WI38 (cell line): ENCODE measurements around the gene HIBADH.
"Not testable (repeated sequence)": the region's sequence is repeated elsewhere in the genome, so short reads cannot be mapped to it uniquely, and the experiment has no call there.

Source experiments
- H3K4me3 ChIP-seq: 2 replicates; pipeline ENCODE4 v1.5.1; 2011; ENCODE audit warnings: low read depth, mild to moderate bottlenecking, control low read depth, low read length
- TF ChIP-seq, protein P1 (sequence below): IDR thresholded peaks from 2 replicates; pipeline ENCODE4 v1.5.1; 2012; ENCODE audit warnings: low read depth, mild to moderate bottlenecking, control low read depth, low read length

HIBADH gene

DNA sequence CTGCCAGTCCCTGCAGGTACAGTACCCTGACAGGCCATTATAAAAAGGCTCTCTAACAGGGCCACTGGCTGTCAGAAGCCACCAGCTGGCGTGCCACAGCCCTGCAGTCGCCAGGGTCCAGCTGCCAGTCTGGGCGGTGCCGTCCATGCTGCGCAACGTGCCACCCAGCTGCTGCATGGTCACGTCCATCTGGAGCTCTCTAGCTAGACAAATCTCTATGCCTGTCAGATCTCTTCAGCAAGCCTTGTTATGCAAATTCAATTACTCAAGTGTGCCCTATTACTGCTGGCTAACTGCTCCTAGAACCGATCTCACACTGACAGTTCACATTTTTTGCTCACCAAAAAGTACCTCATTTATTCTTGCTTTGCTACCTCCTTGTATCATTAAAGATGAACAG is 75.9 kb downstream of the HIBADH start:
- TF ChIP-seq, protein P1, sequence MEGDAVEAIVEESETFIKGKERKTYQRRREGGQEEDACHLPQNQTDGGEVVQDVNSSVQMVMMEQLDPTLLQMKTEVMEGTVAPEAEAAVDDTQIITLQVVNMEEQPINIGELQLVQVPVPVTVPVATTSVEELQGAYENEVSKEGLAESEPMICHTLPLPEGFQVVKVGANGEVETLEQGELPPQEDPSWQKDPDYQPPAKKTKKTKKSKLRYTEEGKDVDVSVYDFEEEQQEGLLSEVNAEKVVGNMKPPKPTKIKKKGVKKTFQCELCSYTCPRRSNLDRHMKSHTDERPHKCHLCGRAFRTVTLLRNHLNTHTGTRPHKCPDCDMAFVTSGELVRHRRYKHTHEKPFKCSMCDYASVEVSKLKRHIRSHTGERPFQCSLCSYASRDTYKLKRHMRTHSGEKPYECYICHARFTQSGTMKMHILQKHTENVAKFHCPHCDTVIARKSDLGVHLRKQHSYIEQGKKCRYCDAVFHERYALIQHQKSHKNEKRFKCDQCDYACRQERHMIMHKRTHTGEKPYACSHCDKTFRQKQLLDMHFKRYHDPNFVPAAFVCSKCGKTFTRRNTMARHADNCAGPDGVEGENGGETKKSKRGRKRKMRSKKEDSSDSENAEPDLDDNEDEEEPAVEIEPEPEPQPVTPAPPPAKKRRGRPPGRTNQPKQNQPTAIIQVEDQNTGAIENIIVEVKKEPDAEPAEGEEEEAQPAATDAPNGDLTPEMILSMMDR: no peak
- H3K4me3 ChIP-seq: no peak overlapping the region

DNA sequence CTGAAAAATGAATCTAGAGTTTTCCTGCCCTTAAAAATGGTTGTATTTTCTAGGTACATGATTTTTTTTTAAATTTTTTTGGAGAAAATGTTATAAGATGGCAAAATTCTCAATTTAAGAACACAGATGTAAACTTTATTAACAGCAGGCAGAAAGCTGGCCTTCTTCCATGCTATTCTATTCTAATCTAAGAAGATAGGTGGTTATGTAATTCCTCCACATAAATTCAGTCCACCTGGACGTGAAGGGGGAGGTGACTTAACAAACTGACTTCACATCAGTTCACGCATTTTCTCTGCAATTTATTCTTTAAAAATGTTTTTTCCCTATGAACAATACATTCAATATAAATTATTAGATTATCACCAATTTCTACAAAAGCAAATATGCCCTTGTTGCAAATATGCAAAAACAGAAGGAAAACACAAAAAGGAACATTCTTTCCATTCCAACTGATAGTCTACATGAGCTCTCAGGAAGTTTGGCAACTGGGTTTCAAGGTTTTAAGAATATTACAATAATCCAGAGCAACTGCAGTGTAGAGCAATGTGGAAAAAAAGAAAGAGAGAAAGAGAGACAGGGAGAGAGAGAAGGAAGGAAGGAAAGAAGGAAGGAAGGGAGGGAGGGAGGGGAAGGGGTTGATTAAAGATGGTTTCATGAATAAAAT is 76.8 kb downstream of the HIBADH start:
- no peak overlapping the region for H3K4me3 ChIP-seq
- TF ChIP-seq, protein P1: no peak

DNA sequence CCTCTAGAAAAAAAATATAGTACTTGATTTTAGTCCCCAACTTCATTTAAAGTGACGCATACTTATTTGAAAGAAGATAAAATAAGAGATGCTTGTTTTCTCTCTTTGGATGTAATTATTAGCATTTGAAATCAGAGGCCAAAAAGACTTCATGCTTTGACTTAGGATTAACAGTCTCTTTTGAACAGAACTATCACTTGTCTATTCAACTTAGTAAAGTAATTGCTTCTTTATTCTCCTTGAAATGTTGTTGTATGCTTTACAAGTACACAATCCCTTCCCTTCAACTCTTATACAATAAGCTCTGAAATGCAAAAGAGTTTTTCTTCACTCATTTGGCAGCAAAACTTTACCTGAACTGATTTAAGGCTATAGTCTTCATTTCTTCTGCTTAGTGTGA is 80.8 kb downstream of the HIBADH start:
- TF ChIP-seq, protein P1: no peak
- no peak overlapping the region for H3K4me3 ChIP-seq

DNA sequence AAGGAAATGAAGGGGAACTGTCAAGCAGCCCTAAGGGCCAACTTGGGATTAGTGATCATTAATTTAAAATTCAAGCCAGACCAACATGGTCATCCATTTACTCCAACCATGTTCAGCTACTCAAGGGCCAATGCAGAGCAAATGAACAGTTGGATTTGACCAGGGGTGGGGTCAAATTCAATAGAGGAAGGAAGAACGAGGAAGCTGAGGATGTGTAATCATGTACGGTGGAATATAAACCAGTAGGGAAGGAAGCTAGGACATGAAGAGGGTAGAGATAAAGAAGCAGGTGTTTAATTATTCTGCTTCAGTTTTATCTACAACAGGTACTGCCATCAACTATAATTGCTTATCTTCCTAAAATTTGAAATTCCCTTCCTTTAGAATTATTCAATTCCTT is 81.6 kb downstream of the HIBADH start:
- TF ChIP-seq, protein P1: no peak
- no peak overlapping the region for H3K4me3 ChIP-seq

DNA sequence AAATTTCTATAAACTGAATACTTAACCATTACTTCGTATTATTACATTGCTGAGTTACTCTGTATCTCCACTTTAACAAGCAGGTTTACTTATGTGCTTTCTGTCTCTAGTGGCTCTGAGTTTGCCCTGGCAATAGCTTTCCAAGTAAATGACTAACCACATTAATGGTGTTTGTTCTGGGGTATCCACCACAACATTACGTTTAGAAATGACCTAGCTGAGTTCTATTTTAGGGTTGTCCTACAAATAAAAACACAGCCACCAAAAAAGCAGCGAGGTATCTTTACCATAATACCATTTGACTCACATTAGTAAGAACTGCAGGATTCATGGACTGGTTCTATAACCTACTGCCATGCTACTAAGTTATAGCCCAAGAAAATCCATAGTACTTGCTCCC is 83.1 kb downstream of the HIBADH start:
- no peak overlapping the region for H3K4me3 ChIP-seq
- TF ChIP-seq, protein P1: no peak

DNA sequence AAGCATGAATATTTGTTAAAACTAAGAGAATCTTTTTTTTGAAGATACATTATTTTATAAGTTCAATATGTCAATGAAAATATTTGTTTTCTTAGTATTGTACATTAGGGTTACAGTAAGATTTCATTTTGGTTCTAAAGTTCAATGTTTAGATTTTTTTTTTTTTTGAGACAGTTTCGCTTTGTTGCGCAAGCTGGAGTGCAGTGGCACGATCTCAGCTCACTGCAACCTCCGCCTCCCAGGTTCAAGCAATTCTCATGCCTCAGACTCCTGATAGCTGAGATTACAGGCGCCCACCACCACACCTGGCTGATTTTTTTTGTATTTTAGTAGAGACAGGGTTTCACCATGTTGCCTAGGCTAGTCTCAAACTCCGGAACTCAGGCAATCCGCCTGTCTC is 84.5 kb downstream of the HIBADH start:
- not testable (repeated sequence) for H3K4me3 ChIP-seq

DNA sequence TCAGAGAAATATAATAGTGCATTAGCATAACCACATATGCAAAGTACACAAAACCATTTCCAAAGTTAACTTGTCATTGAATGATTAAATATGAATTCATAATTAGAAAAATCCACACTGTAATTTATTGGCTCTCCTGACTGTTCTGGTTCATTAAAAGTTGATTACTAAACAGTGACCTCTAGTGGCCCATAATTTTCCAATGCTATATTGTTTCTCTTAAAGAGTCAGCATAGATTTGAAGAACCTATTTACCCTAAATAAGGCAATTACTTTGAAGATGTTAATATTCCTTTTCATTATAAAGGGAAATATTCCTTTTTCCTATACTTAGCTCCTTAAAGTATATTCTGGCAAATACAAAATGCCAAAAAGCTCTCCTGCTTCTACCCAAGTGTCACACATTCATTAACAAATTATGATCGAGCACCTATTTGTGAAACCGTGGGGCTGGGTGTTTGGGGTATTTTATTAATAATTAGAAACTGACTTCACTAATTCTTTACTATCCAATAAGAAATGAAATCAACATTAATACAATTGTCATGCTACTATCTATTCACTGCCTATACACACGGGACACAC is 86.2 kb downstream of the HIBADH start:
- no peak overlapping the region for H3K4me3 ChIP-seq
- TF ChIP-seq, protein P1: no peak; the same call in 1 of the 2 replicates

DNA sequence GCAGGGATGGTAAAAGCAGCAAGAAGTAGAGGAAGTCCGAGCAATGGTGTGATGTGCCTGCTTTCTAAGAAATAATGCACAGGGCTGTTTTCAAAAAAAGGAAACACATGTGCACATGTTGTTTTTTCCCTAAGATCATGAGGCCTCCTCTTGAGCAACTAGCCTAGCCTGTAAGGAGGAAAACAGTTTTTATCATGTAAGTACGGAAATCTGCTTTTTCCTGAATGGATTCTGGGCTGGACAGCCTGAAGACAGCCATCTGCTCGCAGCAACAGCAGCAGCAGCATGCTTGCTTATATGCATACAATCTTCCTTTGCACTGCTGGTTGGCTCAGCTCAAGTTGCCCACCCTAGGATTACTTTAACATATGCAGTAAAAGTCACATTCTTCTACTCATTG is 87.1 kb downstream of the HIBADH start:
- TF ChIP-seq, protein P1: no peak
- no peak overlapping the region for H3K4me3 ChIP-seq
